ENCODE results near the gene RAB11FIP4.

- TF ChIP-seq EZH2phosphoT487 (IDR thresholded peaks at IDR 0.05; ENCODE audit: insufficient read depth, low read depth) (no peak), EZH2 (IDR thresholded peaks at IDR 0.05; ENCODE audit: insufficient read depth, poor library complexity, severe bottlenecking) (no peak)
These were observed 177.1 kb downstream of the RAB11FIP4 start for GRCh38 chr17:31568539-31568938.
